GM12872 (cell line): ENCODE results near the gene DAND5.

ENCODE experiments used
- TF ChIP-seq, protein P1 (sequence below): IDR thresholded peaks from 3 replicates; pipeline ENCODE4 v1.5.1; 2011; ENCODE audit warnings: low read depth, mild to moderate bottlenecking, low read length, moderate library complexity; ENCODE audit not compliant: insufficient read depth

DAND5 gene

DNA sequence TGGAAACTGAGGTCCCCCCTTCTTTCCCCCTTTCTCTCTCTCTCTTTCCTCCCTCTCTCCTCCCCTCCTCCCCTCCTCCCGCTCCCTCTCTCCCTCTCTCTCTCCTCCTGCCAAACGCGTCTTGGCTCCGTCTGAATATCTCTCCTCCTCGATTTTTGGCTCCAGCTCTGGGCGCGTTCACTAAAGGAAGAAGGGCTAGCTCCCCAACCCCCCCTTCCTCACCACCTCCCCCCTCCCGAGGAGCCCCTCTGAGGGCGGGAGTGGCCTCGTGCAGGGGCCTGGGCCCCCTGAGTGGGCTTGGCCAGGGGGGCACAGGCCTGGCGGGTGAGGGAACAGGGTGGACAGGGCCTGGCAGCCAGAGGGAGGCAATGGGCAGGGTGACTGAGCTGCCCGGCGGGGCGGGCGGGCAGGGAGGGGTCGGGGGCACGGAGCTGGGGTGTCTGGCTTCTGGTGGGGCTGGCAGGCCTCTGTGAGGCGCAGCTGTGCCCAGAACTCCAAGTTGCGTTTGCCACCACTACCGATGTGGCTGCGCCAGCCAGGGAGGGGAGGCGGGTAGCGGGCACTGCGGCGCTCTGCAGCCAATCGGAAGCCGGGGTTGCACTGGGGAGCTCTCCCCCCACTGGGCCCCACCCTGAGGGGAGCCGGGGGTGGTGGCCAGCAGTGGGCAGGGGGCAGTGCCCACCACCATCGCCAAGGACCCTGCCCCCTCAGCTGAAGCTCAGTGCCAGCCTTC lies 33.0 kb downstream of the DAND5 start:
- TF ChIP-seq, protein P1, sequence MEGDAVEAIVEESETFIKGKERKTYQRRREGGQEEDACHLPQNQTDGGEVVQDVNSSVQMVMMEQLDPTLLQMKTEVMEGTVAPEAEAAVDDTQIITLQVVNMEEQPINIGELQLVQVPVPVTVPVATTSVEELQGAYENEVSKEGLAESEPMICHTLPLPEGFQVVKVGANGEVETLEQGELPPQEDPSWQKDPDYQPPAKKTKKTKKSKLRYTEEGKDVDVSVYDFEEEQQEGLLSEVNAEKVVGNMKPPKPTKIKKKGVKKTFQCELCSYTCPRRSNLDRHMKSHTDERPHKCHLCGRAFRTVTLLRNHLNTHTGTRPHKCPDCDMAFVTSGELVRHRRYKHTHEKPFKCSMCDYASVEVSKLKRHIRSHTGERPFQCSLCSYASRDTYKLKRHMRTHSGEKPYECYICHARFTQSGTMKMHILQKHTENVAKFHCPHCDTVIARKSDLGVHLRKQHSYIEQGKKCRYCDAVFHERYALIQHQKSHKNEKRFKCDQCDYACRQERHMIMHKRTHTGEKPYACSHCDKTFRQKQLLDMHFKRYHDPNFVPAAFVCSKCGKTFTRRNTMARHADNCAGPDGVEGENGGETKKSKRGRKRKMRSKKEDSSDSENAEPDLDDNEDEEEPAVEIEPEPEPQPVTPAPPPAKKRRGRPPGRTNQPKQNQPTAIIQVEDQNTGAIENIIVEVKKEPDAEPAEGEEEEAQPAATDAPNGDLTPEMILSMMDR: no peak

DNA sequence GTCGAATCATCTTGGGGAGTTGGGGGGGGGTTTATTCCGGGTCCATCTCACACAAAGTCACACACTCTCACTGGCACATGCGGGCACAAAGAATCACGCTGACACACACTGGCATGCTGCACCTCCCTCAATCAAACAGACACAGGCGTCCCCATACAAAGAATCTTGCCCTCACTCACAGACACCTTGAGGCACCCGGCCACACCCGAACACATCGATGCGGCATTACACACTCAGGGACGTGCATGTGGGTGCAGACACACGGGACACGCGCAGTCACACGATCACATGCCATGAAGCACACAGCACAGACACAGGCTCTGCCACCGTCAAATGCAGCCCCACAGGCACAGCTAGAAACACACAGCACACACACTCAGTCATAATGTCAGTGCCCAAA lies 33.7 kb downstream of the DAND5 start:
- TF ChIP-seq, protein P1: no peak

DNA sequence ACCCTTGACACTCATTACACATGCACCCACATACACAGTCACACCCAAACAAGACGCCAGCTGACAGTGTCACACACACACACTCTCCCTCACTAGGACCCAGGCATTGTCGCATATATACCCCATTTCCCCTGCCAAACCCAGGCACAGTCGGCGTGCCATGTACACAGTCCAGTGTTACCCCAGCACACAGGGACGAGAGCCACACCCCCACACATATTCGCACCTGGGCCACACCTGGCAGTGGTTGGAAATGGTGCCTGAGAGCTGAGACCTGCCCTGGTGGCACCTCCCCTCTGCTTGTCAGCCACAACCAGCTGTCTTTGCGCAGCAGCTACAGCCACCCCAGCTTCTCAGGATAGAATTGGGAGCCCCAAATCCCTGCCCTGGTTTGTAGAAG lies 34.9 kb downstream of the DAND5 start:
- TF ChIP-seq, protein P1: no peak

DNA sequence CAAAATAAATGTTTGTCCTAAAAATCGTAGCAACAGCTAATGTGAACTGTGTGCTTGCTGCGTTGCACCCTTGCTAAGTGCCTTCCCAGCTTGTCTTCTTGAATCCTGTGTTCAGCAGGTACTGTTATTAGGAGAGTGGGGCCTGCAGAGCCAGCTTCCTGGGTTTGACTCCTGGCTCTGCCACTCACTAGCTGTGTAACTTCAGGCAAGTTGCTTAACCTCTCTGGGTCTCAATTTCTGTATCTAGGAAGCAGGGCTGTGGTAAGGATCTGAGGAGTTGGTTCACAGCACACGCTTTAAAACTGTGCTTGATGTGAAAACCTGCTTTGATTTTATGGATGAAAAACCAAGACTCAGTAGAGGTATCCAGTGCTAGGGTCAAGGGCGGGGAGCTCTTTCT lies 35.9 kb downstream of the DAND5 start:
- TF ChIP-seq, protein P1: no peak

DNA sequence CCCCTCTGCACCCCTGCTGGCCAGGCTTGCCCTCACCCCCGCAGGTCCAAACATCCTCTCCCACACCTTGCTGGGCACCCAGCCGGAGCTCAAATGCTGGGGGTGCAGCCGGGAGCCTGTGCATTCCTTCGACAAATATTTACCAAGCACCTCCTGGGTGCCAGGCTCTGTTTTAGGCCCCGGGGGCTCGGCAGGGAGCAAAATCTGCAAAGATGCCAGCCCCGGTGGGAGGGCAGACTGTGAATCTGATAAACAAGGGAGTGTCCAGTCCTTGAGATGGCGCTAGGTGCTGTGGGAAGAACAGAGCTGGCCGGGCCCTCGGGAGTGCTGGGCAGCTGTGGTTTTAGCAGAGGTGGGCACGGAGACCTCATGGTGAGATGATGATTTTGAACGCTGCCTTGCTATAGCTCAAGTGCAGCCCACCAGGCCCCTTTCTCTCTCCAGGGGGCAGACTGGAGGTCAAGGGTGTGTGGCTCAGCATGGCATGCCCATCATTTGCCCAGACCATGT lies 36.5 kb downstream of the DAND5 start:
- TF ChIP-seq, protein P1: no peak

DNA sequence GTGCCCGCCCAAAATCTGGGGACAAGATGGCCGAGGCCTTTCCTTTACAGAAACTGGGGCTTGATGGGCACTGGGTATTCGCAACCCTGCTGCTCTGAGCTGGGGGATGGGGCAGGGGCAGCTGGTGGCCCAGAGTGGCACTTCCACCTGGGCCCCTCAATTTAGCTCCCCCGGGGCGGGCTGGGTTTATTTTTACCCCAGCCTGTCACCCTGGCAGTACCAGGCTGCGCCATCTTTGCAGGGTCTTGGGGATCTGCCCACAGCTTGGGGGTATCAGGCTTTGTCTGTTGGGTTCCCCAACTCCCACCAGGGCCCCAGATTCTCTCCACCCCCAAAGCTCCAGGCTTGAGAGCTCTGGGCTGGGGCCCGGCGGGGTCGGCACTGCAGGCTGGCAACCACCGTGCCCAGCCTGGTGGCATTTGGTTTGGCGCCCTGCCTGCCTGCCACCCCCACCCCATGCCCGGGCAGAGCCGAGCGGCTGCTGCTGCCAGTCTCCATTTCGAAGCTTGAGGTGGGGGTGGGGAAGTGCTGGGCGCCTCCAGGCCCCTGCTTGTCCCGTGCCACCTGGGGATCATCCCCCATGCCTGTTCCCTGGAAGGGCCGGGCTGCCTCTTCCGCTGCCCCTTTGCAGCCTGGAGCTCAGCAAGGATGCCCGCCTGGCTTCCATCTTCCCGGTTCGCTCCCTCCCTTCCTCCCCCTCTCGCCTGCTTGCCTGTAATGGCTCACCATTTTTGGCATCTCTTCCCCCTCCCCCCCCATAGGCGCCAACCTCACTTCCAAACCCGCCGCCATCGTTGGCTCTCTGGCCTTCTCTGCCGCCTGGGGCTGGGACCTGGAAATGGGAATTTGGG lies 37.3 kb downstream of the DAND5 start:
- TF ChIP-seq, protein P1: no peak

DNA sequence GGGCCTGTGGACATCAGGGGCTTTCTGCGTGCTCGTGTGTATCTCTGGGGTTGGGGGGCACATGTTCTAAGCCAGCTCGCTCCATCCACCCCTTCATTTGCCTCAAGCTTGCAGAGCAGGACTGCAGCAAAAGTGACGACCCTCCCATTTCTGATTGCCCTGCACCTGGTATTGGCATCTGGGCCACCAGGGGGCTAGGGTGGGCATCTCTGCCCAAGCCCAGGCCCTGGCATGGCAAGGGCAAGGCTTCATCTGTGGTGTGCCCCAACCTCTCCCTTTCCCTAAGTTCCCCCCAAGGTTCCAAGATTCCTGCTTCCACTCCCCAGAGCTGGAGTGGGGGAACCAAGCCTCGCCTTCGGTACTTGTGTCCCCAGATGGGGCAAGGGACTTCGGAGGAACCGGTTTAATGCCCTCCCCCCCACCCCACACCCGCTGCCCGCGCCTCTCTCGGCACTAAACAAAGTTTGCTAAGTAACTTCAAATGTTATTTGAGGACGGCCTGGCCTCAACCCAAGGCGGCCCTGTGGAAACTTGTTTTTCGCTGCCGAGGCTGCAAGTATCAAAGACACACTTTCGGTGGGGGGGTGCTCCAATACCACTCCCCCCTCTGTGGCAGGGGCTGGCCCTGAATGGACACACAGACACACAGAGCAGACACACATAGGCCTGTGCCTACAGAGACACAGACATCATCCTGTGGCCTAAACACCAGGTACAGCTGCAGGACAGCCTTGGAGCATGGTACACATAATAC lies 38.1 kb downstream of the DAND5 start:
- TF ChIP-seq, protein P1: peak; percentile 17; the same call in 1 of the 3 replicates
